Limb (tissue), 2 donors: ENCODE measurements around the gene POLR3A.
"Not testable (repeated sequence)": the region's sequence is repeated elsewhere in the genome, so short reads cannot be mapped to it uniquely, and the experiment has no call there.

Source experiments
- DNase-seq, 2 donors: peaks; one replicate each; pipeline ENCODE4 v3.0.0-alpha.2; 2016; ENCODE audit errors: extremely low spot score in 2 of 2

POLR3A gene

DNA sequence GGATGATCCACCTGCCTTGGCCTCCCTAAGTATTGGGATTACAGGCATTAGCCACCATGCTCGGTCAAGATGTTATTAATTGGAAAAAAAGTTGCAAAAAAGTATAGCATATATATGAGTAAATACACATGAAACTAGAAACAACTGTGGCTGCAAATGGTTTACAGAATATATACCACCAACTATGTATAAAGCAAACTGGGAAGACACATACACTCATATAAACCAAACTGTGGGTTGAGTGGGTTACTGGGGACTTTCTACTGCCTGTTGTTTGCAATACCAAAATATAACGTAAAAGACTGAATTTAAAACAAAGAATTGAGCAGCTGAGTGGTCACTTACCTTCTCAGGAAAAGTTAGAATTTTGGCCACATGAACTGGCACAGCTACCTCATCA, 8.1 kb downstream of the POLR3A start:
- DNase-seq: no peak

DNA sequence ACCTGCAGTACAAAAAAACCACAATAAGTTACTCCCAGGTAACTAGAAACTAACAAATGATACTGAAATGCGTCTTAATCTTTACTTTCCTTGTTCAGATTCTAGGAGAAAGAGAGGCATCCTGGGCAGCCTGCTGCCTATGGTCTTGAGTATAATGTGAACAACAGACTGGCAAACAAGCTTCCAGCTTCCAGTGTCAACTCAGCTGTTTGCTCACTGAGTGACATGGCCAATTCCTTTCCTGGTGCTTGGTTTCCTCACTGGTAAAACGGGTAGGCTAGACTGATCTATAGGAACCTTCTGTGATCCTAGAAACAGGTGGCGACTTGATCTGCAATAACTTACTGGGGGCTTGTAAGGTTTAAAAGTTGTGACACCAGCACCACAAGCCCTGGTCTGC, 10.1 kb downstream of the POLR3A start:
- DNase-seq: no peak

DNA sequence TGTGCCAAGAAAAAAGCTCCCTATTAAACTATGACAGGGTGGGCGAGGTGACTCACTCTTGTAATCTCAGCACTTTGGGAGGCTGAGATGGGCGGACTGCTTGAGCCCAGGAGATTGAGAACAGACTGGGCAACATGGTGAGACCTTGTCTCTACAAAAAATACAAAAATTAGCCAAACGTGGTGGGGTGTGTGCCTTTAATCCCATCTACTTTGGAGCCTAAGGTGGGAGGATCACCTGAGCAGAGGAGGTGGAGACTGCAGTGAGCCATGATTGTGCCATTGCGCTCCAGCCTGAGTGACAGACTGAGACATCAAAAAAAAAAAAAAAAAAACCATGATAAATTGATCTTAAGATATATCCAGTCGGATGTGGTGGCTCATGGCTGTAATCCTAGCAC, 11.5 kb downstream of the POLR3A start:
- no peak for DNase-seq

DNA sequence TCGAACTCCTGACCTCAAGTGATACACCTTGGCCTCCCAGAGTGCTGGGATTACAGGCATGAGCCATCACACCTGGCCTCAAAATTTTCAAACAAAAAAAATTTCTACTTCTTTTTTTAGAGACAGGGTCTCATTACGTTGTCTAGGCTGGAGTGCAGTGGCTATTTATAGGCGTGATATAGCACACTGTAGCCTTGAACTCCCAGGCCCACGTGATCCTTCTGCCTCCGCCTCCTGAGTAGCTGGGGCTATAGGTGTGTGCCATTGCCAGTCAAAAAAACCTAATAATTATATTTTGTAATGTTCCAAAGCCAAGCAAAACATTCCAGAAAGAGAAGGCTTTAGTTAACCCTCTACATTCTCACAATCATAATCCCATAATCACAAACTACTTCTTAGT, 13.8 kb downstream of the POLR3A start:
- no peak for DNase-seq

DNA sequence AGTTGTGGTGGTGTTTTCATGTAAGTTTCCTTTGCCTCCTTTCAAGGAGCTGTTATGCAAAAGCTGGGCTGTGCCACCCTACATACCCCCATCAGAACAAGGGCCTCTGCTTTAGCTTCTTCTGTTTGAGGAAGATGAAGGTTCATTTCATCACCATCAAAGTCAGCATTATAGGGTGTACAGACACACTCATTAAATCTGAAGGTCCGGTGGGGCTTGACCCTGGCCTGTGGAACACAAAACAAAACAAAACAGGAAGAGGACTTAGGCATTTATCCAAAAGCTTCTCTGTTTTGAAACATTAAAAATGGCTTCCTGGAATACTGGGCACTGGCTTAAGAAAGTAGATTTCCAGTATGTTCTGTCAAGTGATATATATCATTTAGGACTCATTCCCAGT, 15.8 kb downstream of the POLR3A start:
- no peak for DNase-seq

DNA sequence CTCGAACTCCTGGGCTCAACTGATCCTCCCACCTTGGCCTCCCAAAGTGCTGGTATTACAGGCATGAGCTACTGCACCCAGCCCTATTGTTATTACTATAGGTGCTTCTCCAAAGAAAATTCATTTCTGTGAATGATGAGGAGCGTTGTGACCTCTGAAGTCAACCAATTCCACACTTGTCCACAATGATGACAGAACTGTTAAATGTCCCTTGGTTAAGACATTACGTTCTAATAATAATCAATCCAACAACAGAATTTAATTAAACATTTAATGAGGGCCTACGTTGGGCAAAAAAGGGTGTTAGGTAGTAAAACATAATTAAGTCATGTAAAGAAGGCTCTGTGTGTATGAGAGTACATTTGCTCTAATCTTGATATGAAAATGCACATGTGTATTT, 18.2 kb downstream of the POLR3A start:
- DNase-seq: no peak

DNA sequence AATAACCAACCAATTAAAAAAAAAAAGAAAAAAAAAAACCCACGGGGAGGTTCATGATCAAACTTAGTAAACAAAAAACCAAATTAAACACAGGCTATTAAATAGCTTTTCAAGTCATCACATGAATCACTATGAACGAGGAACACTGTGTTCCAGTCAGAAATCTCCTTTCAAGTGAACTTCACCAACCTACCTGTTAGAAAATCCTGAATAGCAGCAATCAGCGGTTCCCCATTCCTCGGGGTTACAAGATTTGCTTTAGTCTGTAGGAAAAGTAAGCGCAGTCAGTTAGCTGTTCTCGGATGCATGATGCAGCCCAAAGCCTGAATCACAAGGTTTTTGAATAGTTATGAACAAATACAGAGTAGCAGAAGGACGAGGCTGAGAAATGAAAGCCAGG, 19.0 kb downstream of the POLR3A start:
- DNase-seq: no peak

DNA sequence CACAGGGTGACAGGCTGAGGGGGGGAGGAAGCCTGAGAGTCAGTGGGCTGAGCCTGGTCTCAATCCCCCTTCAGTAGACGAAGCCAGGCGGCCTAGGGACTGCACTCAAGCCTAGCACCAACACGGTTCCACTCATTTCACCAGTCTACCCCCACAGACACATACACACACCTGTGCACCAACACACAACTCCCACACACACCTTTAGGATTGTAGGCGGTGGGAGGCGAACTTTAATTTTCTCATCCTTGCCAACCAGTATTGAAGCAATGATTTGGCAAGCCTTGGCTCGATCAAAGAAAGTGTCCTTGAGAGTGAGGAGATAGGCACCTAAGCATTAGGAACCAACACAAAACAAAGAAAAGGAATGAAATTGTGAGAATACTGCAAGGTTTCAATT, 19.7 kb downstream of the POLR3A start:
- DNase-seq: no peak

DNA sequence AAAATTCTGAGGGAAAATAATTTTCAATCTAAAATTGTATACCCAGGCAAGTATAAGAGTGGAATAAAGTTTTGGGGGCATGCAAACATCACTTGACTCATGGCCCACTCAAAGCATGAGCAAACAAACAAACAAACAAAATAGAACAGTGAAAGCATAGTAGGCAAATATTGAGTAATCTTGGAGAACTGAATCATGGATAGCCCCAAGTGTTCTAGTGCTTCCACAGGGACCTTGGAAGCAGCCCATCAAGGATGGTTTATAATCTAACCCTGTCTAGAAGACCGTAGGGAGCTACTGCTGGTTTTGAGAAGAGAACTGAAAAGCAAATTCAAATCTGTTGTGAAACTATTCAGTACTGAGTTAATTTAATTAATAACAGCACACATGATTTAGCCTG, 22.1 kb downstream of the POLR3A start:
- no peak for DNase-seq

DNA sequence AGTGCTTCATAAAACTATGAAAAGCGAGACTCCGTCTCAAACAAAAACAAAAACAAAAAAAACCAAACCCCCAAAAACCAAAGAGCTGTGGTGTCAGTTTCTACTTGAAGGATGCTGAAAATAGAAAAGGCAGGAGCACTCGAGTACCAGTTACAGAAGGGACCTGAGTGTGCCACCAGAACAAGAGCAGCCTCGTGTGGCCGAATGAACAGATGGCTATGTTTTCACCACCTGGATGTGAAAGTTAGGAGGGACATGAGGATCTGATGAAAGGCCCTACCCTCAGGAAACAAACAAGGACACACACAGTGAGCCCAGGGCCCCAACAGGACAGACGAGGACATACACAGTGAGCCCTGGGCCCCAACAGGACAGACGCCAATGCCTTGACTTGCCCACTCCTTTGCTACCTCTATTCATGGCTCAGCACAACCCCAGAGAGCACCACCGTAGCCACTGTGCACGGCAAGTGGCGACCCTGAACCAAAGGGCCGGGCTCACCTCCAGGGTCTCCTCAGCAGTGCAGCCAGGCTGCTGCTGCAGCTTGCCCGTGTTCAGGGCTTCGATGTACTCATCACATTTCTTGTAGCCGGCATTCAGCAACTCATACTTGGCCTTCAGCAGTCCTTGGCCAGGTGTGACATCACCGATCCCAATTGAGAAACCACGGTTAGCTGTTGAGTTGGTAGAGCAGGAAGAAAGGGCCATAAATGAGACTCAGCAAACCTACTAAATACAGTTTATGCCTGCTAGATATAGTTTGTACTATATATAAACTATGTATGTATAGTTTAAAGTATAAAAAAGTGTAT, 24.9 kb downstream of the POLR3A start:
- no peak for DNase-seq

DNA sequence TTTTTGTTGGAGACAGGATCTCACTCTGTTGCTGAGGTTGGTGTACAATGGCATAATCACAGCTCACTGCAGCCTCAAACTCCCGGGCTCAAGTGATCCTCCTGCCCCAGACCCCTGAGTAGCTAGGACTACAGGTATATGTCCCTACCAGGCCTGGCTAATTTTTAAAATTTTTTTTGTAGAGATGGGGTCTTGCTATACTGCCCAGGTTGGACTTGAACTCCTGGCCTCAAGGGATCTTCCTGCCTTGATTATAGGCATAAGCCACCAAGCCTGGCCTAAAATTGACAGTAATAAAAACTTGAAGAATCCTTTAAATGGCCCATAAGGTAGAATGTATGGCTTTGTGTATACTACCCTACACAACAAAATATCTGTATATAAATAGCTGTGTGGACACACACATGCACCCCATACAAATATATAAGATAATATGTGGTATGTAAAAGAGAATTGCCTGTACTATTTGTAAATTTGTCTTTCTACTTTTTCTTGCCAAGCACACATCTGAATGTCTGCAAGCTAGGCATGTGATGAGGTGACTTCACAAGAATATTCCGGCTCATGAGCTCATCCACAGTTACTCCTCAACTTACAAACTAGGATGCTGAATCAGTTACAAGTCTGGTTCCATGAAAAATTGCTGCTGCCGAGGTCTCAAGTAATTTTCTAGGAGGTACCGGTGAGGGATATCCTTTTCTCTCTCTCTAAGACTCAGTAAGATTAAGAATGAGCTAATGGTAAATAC, 26.6 kb downstream of the POLR3A start:
- no peak for DNase-seq

DNA sequence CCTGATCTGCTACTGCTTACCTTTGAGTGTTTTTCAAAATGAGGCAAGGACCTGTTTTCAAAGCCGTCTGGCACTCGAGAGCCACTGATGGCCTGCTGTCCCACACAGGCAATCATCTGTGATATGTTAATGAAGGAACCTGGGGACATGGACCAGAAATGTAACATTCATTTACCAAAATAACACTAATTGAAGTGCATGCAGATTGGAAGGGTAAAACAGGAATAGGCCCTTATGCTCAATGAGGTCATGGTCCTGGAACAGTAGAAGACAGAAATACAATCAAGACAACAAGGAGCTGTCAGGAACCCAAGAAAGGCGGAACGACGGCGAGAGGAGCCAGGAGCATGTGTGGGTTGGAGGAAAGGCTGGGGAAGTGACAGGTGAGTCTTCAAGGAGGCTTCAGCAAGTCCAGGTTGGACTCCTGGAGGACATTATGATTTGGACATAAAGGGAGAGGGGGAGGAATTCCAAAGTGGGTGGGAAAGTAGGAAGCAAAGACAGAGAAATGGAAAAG, 28.3 kb downstream of the POLR3A start:
- DNase-seq: no peak

DNA sequence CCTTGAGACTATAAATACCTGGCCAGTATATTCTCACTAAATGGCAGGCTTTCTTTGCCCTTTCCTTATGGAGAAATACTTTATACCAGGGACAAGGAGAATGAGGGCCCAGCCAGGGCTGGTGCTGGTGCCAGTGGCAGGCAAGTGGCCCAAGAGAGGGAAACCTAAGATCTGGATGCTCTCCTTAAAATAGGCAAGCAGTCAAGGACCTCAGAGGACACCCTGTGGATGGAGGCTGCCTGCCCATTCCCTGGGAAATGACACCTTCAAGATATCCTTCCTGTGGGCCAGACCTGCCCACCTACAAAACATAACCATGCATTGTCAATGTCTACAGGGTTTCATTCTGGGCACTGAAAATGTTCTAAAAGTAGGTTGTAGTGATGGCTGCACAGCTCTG, 29.1 kb downstream of the POLR3A start:
- DNase-seq: no peak

DNA sequence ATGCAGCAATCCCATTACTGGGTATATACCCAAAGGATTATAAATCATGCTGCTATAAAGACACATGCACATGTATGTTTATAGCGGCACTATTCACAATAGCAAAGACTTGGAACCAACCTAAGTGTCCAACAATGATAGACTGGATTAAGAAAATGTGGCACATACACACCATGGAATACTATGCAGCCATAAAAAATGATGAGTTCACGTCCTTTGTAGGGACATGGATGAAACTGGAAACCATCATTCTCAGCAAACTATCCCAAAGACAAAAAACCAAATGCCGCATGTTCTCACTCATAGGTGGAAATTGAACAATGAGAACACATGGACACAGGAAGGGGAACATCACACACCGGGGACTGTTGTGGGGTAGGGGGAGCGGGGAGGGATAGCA, 30.5 kb downstream of the POLR3A start:
- not testable (repeated sequence) for DNase-seq

DNA sequence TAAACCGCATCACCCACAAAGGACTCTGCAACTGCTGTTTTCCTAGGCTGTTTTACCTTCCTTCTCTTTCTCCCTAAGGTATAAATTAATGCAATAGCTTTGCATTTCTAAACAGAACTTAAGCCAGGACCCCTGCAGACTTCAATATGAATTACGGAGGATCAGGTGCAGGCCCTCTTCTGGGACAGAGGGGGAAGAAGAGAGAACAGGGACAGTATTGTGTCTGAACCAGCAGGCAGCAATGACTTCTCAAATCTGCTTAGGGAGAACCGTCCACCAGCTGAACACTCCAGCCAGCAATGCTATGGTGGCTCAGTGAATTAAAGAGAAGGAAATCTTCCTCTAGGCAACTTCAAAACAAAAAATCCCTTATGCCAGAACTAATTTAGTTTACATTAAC, 35.7 kb downstream of the POLR3A start:
- no peak for DNase-seq

DNA sequence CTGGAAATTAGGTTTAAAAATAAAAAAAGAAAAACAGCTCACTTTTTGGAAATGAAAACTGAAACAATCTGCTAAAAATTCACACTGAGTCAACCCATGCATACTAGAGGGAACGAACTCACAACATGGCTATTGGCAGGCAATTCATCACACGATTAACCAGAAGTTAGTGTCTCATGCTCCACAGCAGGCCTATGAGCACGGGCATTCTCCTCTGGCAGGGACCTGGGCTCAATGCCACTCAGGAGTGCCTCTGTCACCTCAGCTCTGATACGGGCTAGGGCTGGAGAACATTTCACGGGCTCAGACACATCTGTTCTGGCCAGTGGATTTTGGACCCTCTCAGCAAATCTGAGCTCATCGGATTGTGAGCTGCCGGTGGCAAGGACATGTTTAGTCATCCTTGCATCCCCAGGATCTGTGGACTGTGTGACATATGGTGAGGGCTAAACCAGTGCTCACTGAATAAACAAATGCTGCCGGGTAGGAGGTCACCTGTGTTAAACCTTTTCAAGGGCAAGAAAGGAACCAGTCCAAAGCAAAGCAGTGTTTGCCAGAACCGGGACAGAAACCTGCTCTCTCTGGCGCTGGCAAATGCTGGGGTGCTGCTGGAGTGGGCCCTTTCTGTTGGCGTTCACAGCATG, 40.1 kb downstream of the POLR3A start:
- DNase-seq: no peak

DNA sequence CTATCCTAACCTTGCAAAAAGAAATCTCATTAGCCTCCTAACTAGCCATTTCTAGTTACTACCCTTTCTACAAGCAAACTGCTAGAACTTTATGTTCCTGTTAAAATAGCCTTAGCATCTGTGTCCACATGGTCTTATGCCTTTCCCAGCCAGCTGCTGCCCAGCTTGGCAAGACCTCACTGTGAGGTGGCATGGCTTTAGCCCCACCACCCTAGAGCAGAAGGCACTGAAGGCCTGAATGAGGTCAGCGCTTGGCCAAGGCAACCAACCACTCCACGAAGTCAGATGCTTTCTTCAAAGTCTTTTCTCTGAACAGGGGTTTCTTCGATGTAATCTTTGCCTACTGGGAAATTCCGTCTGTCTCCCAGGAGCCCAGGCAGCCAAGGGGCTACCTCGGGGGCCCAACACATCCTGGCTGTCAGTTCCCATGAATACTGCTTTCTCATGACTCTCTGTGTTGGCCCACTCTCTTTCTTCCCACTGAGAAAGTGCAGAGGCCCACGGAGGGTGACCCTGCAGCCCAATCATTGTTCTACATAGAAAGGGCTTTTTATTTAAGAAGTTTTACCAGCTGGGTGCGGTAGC, 41.6 kb downstream of the POLR3A start:
- no peak for DNase-seq

DNA sequence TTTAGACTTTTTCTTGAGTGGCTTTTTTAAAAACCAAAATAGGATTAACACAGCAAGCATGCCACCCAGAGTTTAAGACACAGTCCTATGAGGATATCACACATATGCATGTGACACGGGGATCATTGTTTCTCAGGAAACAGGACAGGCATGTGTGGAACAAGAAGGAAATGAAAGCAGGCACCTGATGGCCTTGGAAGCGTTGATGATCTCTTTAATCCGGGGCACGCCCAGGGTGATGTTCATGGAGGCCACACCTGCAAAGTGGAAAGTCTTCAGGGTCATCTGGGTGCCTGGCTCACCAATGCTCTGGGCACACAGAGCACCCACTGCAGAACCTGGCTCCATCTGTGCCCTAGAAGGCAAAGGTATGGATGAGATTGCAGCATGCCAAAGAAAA, 44.3 kb downstream of the POLR3A start:
- DNase-seq: no peak

DNA sequence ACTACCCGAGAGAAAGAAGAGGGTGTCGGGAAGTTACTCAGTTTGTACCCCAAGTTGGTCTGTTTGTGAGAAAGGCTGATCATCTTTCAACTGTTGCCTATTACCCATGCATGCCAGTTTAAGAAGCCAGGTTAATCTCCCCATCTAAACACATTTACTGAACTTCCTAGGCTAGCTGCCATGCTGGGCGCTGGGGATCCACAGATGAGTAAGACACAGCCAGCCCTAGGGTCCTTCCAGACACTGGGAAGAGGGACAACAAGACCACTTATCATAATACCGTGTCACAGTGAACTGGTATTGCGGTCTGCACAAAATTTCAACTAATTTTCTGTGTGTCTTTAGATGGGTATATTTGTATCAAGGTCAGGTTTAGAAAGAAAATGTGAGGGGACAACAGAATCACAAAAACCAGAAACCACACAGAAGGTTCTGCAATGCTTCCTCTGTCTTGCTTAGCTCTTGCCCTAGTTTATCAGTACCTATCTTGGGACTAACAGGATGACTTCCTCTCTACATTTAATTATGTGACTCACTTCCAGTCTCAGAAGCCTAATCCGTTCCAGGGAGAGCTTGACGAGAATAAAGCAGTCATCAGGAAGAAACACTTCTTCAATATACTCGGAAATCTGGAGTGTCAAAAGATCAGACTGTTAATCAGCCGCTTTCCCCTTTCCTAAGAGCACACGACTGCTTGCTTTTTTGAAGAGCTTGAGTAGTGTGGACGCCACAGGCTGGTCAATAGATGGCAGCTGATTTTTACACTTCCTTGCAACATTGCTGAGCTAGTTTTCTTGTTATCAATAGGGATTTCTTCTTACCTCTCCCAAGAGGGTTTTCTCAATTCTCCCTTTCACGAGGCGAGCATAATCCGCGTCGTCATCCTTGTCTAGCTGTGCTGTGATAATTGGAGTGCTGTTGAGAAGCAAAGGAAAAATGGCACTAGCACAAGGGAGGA, 45.7 kb downstream of the POLR3A start:
- DNase-seq: no peak

DNA sequence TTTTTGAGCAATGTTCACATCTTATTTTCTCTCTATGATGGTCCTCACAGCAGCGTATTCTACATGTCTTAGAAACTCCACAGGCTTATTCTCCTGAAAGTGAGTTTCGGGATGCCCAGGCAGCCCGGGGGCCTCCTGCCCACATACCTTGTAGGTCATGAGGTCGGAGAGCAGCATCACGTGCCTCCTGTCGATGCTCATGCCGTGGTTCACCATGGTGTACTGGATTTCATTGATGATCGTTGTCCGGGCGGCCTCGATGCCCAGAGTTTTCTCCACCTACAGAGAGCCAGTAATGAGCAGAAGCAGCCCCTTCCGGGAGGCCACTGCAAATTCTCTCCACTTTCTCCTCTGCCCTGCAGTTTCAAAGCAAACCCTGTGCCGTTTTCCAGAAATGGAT, 48.0 kb downstream of the POLR3A start:
- DNase-seq: no peak

DNA sequence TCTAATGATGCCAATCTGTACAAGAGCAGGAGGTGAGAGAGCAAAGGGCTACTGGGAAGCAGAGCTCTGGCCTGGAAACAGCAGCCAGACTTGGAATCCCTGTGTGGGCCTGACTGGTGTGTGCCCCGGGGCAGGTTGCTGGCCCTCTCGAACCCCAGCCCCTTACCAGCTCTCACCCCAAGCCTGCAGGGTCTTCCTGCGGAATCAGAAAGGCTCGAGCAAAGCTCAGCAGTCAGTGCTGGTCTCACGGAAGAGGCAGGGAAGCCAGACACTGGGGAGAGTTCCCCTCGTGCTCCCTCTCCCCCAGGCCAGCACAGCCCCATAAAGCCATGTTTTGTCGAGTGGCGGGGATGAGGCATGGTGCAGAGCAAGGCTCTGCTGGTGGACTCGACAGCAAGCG, 50.1 kb downstream of the POLR3A start:
- no peak for DNase-seq
